Ectodermal cell (in vitro differentiated cells): ENCODE data around the gene CXorf65. TPM values are rescaled to one million over a fixed set of nuclear protein-coding genes. Genes with fewer than 3 reads are reported as not detected.

Source experiments
- H3K27ac ChIP-seq: 2 replicates; pipeline ENCODE4 v1.7.0; 2013; ENCODE audit warnings: mild to moderate bottlenecking, low read depth, low read length; ENCODE audit not compliant: insufficient read depth, poor library complexity, severe bottlenecking
- H3K27me3 ChIP-seq: 2 replicates; pipeline ENCODE4 v1.7.0; 2013; ENCODE audit warnings: mild to moderate bottlenecking, low read length; ENCODE audit not compliant: insufficient read depth, control insufficient read depth, poor library complexity, severe bottlenecking
- H3K36me3 ChIP-seq: one replicate; pipeline ENCODE4 v1.7.0; 2013; ENCODE audit warnings: low read length; ENCODE audit not compliant: control insufficient read depth, insufficient read depth
- H3K4me1 ChIP-seq: one replicate; pipeline ENCODE4 v1.7.0; 2013; ENCODE audit warnings: low read length; ENCODE audit not compliant: control insufficient read depth, insufficient read depth
- H3K4me3 ChIP-seq: 2 replicates; pipeline ENCODE4 v1.7.0; 2013; ENCODE audit warnings: low read depth, low read length, control low read depth; ENCODE audit not compliant: insufficient read depth
- H3K9me3 ChIP-seq: 2 replicates; pipeline ENCODE4 v1.7.0; 2013; ENCODE audit warnings: mild to moderate bottlenecking, low read length, moderate library complexity; ENCODE audit not compliant: control insufficient read depth
- WGBS, 2 experiments: methylation state at CpG; one replicate each; pipeline ENCODE4 v1.1.7; 2013; ENCODE audit warnings: missing lambda C conversion rate in 2 of 2; 5-methylcytosine and 5-hydroxymethylcytosine counted together
- polyA plus RNA-seq, 4 experiments: library from polyadenylated mRNA; stranded (reverse); fragments of 50-300 nt; gene quantifications; one replicate each; pipeline ENCODE4 v1.2.3, GENCODE V29; 2013

Gene CXorf65
- not detected for polyA plus RNA-seq (2013, experiment 1 of 4)
- polyA plus RNA-seq (2013, experiment 2 of 4) = not detected
- not detected for polyA plus RNA-seq (2013, experiment 3 of 4)
- polyA plus RNA-seq (2013, experiment 4 of 4) = not detected

DNA sequence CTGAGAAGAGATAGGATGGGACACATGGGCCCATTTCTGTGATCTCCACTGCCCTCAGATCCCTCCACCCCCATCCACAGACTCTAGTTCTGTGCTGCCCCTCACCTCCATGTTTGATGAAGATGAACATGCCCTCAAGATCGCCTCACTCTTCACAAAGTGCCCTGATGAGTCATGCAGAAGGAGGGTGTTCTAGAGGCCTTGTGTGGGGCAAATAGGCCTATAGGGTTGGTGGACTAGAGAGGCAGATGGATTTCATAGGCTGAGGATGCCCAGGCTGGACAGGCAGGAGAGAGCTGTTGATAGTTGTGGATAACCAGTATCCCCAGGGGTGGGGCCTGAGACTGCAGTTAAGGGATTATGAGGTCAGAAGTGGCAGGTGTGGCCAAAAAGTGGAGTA lies at the start of gene CXorf65:
TSS of gene CXorf65 (minus strand) at position 314 of the 400 bp plus-strand sequence. CDS start at position 130, 184 bp downstream.
- H3K4me3 ChIP-seq = no peak within 1 kb of the TSS
- peaks cover 17% of the 10 kb centered on the region for H3K4me1 ChIP-seq
- H3K27me3 ChIP-seq = no peaks in the 10 kb centered on the region
- H3K27ac ChIP-seq = no peak within 1 kb of the TSS
- H3K36me3 ChIP-seq = no peaks in the 10 kb centered on the region
- WGBS, 2 experiments = 93 to 100% methylated on average over 1 of the region's 1 CpG
- H3K9me3 ChIP-seq = no peaks in the 10 kb centered on the region

- Histone ChIP-seq H3K4me3 (no peak overlapping the region), H3K27ac (no peak overlapping the region), H3K27me3 (no peaks in the 10 kb centered on the region), H3K4me1 (no peaks in the 10 kb centered on the region), H3K36me3 (no peaks in the 10 kb centered on the region), H3K9me3 (no peaks in the 10 kb centered on the region)
- WGBS, 2 experiments = 82 to 87% methylated on average over 3 of the region's 3 CpGs
Observed at GRCh38 chrX:71154641-71155040, 48.1 kb upstream of the CXorf65 start.

GRCh38 chrX:71154196-71154595 lies 47.7 kb upstream of the CXorf65 start:
- Histone ChIP-seq H3K27me3 (no peaks in the 10 kb centered on the region), H3K9me3 (no peaks in the 10 kb centered on the region), H3K4me1 (no peaks in the 10 kb centered on the region), H3K27ac (no peak overlapping the region), H3K36me3 (no peaks in the 10 kb centered on the region), H3K4me3 (no peak overlapping the region)
- WGBS, 2 experiments = 78 to 82% methylated on average over 7 of the region's 7 CpGs

DNA sequence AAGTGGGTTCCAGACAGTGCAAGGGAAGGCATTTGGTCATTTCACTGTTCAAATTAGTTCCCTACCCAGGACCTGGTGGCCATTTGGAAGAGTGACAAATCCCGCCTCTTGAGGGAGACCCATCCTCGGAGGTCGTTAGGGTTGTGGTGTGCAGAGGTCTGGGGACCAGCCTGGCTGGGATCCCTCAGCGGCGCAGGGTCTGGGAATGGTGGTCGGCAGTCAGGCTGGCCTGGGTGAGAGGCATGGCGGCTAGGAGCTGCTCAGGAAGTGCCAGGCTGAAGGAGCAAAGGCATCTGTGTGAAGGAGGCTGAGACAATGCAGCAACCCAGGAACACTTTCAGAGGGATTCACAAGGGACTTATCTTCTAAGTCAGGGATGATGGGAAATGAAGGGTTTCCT lies 44.8 kb upstream of the CXorf65 start:
- Histone ChIP-seq H3K36me3 (no peaks in the 10 kb centered on the region), H3K27me3 (no peaks in the 10 kb centered on the region), H3K4me1 (peaks cover 5% of the 10 kb centered on the region), H3K4me3 (no peak overlapping the region), H3K9me3 (no peaks in the 10 kb centered on the region), H3K27ac (no peak overlapping the region)
- WGBS, 2 experiments = 89 to 92% methylated on average over 7 of the region's 7 CpGs

DNA sequence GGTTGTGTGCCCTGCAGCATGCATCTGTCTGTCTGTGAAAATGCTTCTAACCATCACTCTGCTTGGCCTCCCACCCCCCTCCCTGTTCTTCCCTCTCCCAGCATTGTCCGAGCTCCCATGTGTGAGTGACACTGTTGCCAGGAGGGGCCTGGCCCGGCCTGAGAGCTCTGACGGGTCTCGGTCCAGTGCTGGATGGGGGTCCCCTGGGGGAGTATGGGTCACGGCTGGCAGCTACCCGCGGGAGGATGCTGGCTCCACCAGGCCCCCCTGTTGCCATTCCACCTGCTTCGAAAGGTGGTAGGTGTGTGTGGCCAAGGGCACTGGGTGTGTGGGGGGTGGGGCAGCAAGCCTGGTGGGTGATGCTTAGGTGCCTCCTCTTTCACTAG lies 41.7 kb upstream of the CXorf65 start:
- H3K36me3 ChIP-seq = no peaks in the 10 kb centered on the region
- 83 to 91% methylated on average over 8 of the region's 8 CpGs for WGBS, 2 experiments
- H3K27me3 ChIP-seq = no peaks in the 10 kb centered on the region
- H3K27ac ChIP-seq = no peak overlapping the region
- H3K4me1 ChIP-seq = peaks cover 5% of the 10 kb centered on the region
- H3K4me3 ChIP-seq = no peak overlapping the region
- H3K9me3 ChIP-seq = no peaks in the 10 kb centered on the region

DNA sequence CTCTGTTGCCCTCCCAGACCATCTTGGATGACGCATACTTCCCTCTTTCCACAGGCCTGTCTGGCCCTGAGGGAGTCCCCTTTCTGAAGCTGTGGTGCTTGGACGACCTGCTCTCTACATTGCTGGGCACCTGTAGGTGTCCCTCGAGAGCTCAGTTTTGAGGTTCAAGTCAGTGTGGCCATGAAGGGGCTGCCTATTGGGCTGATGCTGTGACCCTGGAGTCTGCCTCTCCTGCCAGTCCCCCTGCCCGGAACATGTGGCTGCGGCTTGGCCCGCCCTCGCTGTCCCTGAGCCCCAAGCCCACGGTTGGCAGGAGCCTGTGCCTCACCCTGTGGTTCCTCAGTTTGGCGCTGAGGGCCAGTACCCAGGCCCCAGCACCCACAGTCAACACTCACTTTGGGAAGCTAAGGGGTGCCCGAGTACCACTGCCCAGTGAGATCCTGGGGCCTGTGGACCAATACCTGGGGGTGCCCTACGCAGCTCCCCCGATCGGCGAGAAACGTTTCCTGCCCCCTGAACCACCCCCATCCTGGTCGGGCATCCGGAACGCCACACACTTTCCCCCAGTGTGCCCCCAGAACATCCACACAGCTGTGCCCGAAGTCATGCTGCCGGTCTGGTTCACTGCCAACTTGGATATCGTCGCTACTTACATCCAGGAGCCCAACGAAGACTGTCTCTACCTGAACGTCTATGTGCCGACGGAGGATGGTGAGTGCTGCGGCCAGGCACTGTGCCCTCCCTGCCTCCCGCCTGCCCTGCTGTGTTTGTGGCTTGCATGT lies 41.1 kb upstream of the CXorf65 start:
- Histone ChIP-seq H3K27me3 (no peaks in the 10 kb centered on the region), H3K27ac (no peak overlapping the region), H3K9me3 (no peaks in the 10 kb centered on the region), H3K36me3 (no peaks in the 10 kb centered on the region), H3K4me1 (peaks cover 5% of the 10 kb centered on the region), H3K4me3 (no peak overlapping the region)
- WGBS, 2 experiments = 90 to 93% methylated on average over 28 of the region's 28 CpGs

GRCh38 chrX:71144651-71145050 lies 38.1 kb upstream of the CXorf65 start, which contains the start of gene NLGN3:
NLGN3 (plus strand) TSS chrX:71144841; CDS start chrX:71147750, 2,909 bp downstream.
- peak within 1 kb of the TSS; percentile 51 for H3K4me3 ChIP-seq
- 1 to 2% methylated on average over 28 of the region's 28 CpGs for WGBS, 2 experiments
- H3K36me3 ChIP-seq = no peaks in the 10 kb centered on the region

DNA sequence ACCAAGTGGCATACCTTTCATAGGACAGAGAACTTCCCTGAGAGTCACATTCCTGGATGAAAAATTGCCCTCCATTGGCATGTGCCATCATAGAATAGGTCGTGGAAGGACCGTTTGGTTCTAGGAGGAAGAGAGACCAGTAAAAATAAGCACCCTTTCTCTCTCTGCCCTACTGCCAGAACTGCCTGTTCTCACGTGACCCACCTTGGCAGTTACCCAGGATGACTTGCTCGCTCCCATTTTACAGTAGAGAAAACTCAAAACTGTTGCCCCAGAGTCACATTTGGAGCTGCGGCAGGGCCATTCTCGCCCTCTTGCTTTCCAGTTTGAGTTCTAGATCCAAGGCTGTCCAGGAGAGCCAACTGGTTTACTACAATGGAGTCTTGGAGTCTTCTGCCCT lies 37.0 kb upstream of the CXorf65 start:
- WGBS, 2 experiments = 93 to 98% methylated on average over 6 of the region's 6 CpGs
- Histone ChIP-seq H3K27ac (no peak overlapping the region), H3K9me3 (no peaks in the 10 kb centered on the region), H3K4me3 (no peak overlapping the region), H3K4me1 (peaks cover 5% of the 10 kb centered on the region), H3K27me3 (no peaks in the 10 kb centered on the region), H3K36me3 (no peaks in the 10 kb centered on the region)

More at GRCh38 chrX:71144651-71145050, 38.1 kb upstream of the CXorf65 start, which contains the start of gene NLGN3:
- no peak within 1 kb of the TSS for H3K27ac ChIP-seq
- no peaks in the 10 kb centered on the region for H3K27me3 ChIP-seq
- H3K9me3 ChIP-seq = no peaks in the 10 kb centered on the region
- peaks cover 5% of the 10 kb centered on the region for H3K4me1 ChIP-seq

- 89 to 95% methylated on average over 6 of the region's 6 CpGs for WGBS, 2 experiments
- H3K27ac ChIP-seq = no peak overlapping the region
- no peaks in the 10 kb centered on the region for H3K9me3 ChIP-seq
- H3K27me3 ChIP-seq = no peaks in the 10 kb centered on the region
- peaks cover 9% of the 10 kb centered on the region for H3K36me3 ChIP-seq
- H3K4me1 ChIP-seq = no peaks in the 10 kb centered on the region
- H3K4me3 ChIP-seq = no peak overlapping the region
Observed at GRCh38 chrX:71140440-71140839, 33.9 kb upstream of the CXorf65 start.

DNA sequence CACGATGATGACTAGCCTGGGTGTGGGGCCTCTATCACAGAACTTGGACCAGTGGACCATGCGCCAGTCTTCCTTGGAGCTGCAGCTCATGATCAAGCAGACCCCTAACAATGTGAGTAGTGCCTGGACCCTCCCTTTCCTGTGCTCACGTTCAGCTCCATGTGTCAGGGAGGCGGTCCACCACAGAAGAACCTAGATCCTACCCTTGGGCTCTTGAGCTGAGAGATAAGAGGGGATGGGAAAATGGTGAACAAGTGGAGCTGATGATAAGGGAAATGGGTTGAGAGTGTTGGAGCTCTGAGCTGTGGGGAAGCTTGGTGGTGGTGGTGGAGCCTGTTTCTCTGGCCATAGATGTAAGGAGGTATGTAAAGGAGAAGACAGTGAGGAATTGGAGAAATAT lies 25.0 kb upstream of the CXorf65 start:
- H3K4me1 ChIP-seq = no peaks in the 10 kb centered on the region
- H3K36me3 ChIP-seq = peaks cover 8% of the 10 kb centered on the region
- WGBS, 2 experiments = 95 to 96% methylated on average over 4 of the region's 4 CpGs
- H3K9me3 ChIP-seq = no peaks in the 10 kb centered on the region
- no peak overlapping the region for H3K27ac ChIP-seq
- no peak overlapping the region for H3K4me3 ChIP-seq
- no peaks in the 10 kb centered on the region for H3K27me3 ChIP-seq
